ENCODE results near the gene ADGRD1.

Gene ADGRD1

GRCh38 chr12:131045705-131046460, 92.2 kb downstream of the ADGRD1 start:
- no peak for DNase-seq

DNA sequence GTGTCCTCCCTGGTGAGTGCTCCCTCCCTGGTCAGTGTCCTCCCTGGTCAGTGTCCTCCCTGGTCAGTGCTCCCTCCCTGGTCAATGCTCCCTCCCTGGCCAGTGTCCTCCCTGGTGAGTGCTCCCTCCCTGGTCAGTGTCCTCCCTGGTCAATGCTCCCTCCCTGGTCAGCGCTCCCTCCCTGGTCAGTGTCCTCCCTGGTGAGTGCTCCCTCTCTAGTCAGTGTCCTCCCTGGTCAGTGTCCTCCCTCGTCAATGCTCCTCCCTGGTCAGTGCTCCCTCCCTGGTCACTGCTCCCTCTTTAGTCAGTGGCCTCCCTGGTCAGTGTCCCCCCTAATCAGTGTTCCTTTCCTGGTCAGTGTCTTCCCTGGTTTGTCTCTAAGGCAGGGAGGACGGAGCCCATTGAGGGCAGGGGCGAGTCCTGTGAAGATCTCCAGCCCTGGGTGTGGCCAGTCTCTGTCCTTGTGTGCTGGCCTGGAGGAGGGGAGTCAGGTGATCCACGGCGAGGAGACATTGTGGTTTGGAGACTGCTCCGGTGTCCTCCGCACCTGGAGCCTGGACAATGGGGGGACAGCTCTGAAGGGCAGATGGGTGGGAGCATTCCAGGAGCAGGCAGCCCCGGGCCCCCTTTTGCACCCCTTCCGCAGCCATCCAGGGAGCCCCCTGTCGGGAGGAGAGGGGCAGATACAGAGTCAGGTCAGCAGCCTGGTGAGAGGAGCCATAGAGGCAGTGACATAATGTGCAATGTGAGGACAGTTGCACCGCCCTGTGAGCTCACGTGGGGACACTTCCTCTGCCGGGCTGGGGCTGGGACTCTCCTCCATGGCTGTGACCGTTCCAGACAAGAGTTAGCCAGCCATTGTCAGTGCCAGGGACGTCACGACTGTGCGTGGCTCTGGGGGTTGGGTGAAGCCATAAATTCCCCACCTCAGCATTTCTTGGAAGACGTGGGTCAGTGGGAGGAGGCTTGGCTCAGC, 93.4 kb downstream of the ADGRD1 start:
- no peak for DNase-seq

- no peak for DNase-seq
These were observed 94.3 kb downstream of the ADGRD1 start for GRCh38 chr12:131047789-131048610.

DNA sequence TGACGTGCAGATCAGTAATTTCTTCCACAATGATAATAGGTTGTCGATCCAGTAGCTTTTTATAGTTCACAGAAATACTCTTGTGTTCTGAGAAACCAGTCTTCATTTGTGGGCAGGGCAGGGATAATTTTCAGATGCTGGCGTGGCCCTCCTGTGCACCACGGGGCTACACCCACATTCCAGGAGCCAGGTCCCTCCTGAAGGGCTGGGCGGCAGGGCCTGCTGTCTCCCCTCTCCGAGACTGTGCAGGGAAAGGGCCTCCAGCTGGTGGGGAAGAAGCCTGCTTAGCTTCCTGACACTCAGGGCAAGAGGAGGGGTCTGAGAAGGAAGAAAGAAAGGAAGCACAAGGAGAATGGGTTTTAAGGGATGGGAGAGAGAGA, 94.9 kb downstream of the ADGRD1 start:
- no peak for DNase-seq

GRCh38 chr12:131049002-131049401, 95.3 kb downstream of the ADGRD1 start:
- no peak for DNase-seq

- no peak for DNase-seq
These were observed 96.0 kb downstream of the ADGRD1 start for GRCh38 chr12:131049549-131050339.

- DNase-seq, result no peak
These were observed 96.9 kb downstream of the ADGRD1 start for GRCh38 chr12:131050463-131051154.

GRCh38 chr12:131051155-131051473, 97.4 kb downstream of the ADGRD1 start:
- no peak for DNase-seq

- DNase-seq, result no peak
These were observed 98.5 kb downstream of the ADGRD1 start for GRCh38 chr12:131052063-131052781.

- DNase-seq, result no peak
These were observed 99.2 kb downstream of the ADGRD1 start for GRCh38 chr12:131052929-131053328.

DNA sequence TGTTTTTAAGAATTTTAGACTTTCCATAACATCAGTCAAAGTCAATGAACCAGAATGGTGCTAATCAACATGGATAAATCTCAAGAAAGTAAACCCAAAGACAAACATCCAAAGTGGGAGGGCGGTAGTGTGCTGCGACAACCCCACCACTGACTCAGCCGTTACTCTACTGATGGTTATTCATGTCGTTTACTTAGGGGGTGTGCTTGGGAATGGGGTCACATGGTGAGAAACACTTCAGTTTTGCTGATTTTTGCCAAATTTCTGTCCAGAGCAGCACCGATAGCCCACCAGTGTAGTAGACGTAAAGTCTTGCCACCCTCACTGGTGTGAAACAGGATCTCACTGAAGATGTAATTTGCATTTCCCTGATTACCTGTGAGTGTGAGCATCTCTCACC, 99.9 kb downstream of the ADGRD1 start:
- no peak for DNase-seq

DNA sequence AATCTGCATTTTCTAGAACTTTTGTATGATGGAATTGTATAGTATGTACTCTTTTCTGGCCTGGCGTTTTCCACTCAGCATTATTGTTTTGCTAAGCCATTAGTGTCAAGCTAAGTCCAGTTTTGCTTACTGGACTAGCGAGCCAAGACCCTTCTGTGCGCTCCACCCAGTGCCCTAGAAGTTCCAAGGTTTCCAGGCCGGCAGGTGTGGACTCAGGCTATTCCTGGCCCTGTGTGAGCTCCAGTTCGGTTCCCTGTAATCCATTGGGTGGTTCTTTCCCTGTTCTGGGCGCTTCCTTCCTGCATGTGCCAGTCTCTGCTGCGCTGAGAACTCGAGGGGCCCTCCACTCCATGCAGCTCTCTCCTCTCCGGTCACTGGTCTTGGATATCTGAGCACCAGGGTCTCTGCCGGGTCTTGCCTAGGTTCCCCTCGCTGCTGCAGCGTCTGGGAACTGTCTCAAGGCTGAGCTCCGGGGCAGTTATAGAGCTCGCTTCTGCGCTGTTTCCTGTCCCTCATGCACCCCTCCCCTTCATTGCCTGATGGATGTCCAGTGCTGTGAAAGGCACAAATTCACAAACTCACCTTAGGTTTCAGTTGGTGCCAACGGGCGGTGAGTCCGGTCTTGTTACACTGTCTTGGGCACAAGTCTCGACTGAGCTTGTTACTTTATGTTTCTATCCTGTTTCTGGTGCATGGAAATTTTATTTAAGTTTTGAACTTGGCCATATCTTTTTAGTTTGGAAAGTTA, 100.8 kb downstream of the ADGRD1 start:
- no peak for DNase-seq

DNA sequence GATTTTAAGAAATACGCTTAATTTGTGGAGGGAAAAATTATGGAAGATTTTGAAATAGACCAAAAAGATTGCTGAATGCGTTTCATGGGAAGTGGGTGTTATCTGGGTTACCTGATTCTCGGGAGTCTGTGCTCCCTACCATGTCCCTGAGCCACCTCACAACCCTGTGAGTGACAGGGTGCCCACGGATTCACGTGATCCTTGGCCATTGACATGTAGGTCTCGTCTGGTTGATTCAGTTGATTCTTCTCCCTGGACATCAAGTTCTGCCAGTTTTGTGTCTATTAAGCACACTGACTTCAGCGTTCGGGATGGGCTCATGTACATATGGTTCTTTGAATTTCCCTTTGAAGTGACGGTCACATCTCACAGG, 101.4 kb downstream of the ADGRD1 start:
- no peak for DNase-seq

- DNase-seq, result no peak
These were observed 102.0 kb downstream of the ADGRD1 start for GRCh38 chr12:131055596-131056233.

- no peak for DNase-seq
These were observed 102.9 kb downstream of the ADGRD1 start for GRCh38 chr12:131056626-131057025.

DNA sequence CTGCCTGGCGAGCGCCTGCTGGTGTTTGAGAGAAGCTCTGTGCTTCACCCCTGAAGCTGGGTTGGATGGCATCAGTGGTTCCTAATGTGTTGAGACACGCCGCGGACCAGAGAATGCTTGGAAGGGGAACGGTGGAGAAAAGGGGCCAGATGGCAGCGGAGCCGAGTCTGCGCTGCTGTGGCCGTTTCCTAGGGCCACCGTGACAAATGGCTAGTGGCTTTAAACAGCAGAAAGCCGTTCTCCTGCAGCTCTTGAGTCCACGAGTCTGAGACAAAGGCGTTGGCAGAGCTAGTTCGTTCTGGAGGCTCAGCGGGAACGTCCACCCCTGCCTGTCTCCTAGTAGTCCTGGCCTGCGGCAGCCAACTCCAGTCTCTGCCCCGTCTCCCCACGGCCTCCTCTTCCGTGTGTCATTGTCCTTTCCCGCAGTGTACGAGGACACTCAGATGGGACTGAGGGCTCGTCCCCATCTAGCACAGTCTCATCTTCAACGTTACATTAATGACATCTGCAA, 103.6 kb downstream of the ADGRD1 start:
- no peak for DNase-seq

GRCh38 chr12:131057722-131058515, 104.2 kb downstream of the ADGRD1 start:
- DNase-seq, result no peak

GRCh38 chr12:131058700-131059099, 105.0 kb downstream of the ADGRD1 start:
- DNase-seq, result no peak
